Thyroid gland (tissue), 4 donors: ENCODE measurements around the gene RPL11. TPM values are rescaled to one million over a fixed set of nuclear protein-coding genes. Genes with fewer than 3 reads are reported as not detected.
"Not testable (repeated sequence)": the region's sequence is repeated elsewhere in the genome, so short reads cannot be mapped to it uniquely, and the experiment has no call there.

Experiments
- DNase-seq, 2 donors: peaks; one replicate each; pipeline ENCODE4 v3.0.0-alpha.2; 2019
- H3K27ac ChIP-seq, 3 donors: fragments of 200-600 bp; sonication (generic); 1 replicate in 2 of 3; 2 replicates in 1 of 3; pipeline ENCODE4 v1.5.1; 2016 to 2019; ENCODE audit warnings: mild to moderate bottlenecking in 1 of 3, moderate library complexity in 1 of 3
- H3K27me3 ChIP-seq: fragments of 200-600 bp; sonication (generic); one replicate; pipeline ENCODE4 v1.5.1; 2019
- H3K36me3 ChIP-seq, 2 donors: fragments of 200-600 bp; sonication (generic); one replicate each; pipeline ENCODE4 v1.5.1; 2016 to 2019
- H3K4me1 ChIP-seq, 2 donors: fragments of 200-600 bp; sonication (generic); one replicate each; pipeline ENCODE4 v1.5.1; 2017 to 2019
- H3K4me3 ChIP-seq, 3 donors: fragments of 200-600 bp; sonication (generic); replicated peaks in 1 of 3; 1 replicate in 2 of 3; 2 replicates in 1 of 3; pipeline ENCODE4 v1.5.1; 2016; ENCODE audit warnings: mild to moderate bottlenecking in 1 of 3
- H3K9me3 ChIP-seq: fragments of 200-600 bp; sonication (generic); one replicate; pipeline ENCODE4 v1.5.1; 2017
- CTCF ChIP-seq, 6 experiments: fragments of 200-600 bp in 3 of 6; fragments of 450-650 bp in 3 of 6; sonication (generic) in 3 of 6; IDR thresholded peaks; one replicate each; pipeline ENCODE4 v1.5.1; 2016 to 2019; ENCODE audit warnings: antibody characterized with exemption in 6 of 6, mild to moderate bottlenecking in 2 of 6, inconsistent platforms in 1 of 6, moderate library complexity in 1 of 6
- POLR2A ChIP-seq, 2 donors: fragments of 450-650 bp; IDR thresholded peaks; one replicate each; pipeline ENCODE4 v1.6.1; 2017; ENCODE audit warnings: antibody characterized with exemption in 2 of 2, mild to moderate bottlenecking in 2 of 2, moderate library complexity in 1 of 2
- WGBS, 2 donors: methylation state at CpG; one replicate each; pipeline ENCODE4 v1.1.5; 2017; 5-methylcytosine and 5-hydroxymethylcytosine counted together
- intact Hi-C: fragments of 100-400 bp; cut with DNase I; formaldehyde crosslinking; loops from one replicate; pipeline ENCODE4 v1.15.1; 2023
- total RNA-seq, 4 donors: library from RNA; depleted of rRNA; stranded (reverse); fragments of >200 nt; gene quantifications; one replicate each; pipeline ENCODE4 v1.2.3, GENCODE V29; 2016

Gene RPL11
- total RNA-seq, 4 donors from 2014 or later, result 669 to 1,720 (median 801) TPM

DNA sequence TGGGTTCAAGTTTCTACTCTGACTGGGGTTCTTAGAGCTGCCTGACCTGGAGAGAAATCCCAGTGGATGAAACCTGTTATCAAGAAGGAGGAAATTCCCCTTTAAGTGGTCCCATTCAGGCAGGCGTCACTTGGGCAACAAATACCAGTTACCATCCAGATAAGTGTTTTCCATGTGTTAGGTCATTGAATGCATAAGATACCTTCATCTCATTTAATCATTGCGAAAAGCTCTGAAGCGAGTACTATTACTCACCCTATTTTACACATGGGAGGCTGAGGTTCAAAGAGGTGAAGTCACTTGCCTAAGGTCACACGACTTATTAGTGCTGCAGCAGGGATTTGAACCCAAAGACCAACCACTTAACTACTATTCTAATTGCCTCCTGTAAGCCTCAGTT is 45.5 kb upstream of the RPL11 start:
- Histone ChIP-seq H3K4me3 (no peak overlapping the region), H3K27ac (peak overlapping the region in 2 of 3 donors; percentile 74 to 75), H3K9me3 (no peaks in the 10 kb centered on the region), H3K27me3 (no peaks in the 10 kb centered on the region), H3K4me1 (peaks cover 29 to 37% of the 10 kb centered on the region in 2 donors), H3K36me3 (no peaks in the 10 kb centered on the region)
- TF ChIP-seq CTCF (IDR thresholded peaks at IDR 0.05), result no peak
- no peak for TF ChIP-seq POLR2A (IDR thresholded peaks at IDR 0.05)
- WGBS, 2 donors, result 96 to 97% methylated on average over 4 of the region's 4 CpGs
- intact Hi-C loops, result no loop called here
- no peak for DNase-seq

GRCh38 chr1:23646541-23646940 is 45.1 kb upstream of the RPL11 start:
- no peaks in the 10 kb centered on the region for H3K27me3 ChIP-seq
- H3K4me1 ChIP-seq, result peaks cover 33 to 42% of the 10 kb centered on the region in 2 donors
- H3K27ac ChIP-seq, result no peak overlapping the region
- H3K4me3 ChIP-seq, result no peak overlapping the region
- no peak for DNase-seq
- H3K9me3 ChIP-seq, result no peaks in the 10 kb centered on the region
- no peaks in the 10 kb centered on the region for H3K36me3 ChIP-seq
- TF ChIP-seq POLR2A (IDR thresholded peaks at IDR 0.05) (no peak), CTCF (IDR thresholded peaks at IDR 0.05) (no peak)
- 92 to 93% methylated on average over 6 of the region's 6 CpGs for WGBS, 2 donors
- intact Hi-C loops, result no loop called here

DNA sequence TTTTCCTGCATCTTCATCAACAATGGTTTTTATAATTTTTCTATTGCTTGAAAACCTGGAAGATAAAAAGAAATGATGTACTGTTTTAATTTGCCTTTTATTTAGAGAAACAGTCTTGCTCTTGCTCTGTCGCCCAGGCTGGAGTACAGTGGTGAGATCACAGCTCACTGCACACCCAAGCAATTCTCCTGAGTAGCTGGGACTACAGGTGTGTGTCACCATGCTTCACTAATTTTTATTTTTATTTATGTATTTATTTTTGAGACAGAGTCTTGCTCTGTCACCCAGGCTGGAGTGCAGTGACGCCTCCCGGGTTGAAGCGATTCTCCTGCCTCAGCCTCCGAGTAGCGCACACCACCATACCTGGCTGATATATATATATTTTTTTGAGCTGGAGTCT is 43.0 kb upstream of the RPL11 start:
- peak; percentile 32 to 35 for DNase-seq
- 53 to 72% methylated on average over 6 of the region's 6 CpGs for WGBS, 2 donors
- intact Hi-C loops, result no loop called here
- peaks cover 39 to 48% of the 10 kb centered on the region in 2 donors for H3K4me1 ChIP-seq
- TF ChIP-seq CTCF (IDR thresholded peaks at IDR 0.05) (no peak), POLR2A (IDR thresholded peaks at IDR 0.05) (no peak)
- no peaks in the 10 kb centered on the region for H3K36me3 ChIP-seq
- peak overlapping the region in 1 of 3 donors; percentile 24 for H3K27ac ChIP-seq
- H3K4me3 ChIP-seq, result no peak overlapping the region
- no peaks in the 10 kb centered on the region for H3K9me3 ChIP-seq
- no peaks in the 10 kb centered on the region for H3K27me3 ChIP-seq

DNA sequence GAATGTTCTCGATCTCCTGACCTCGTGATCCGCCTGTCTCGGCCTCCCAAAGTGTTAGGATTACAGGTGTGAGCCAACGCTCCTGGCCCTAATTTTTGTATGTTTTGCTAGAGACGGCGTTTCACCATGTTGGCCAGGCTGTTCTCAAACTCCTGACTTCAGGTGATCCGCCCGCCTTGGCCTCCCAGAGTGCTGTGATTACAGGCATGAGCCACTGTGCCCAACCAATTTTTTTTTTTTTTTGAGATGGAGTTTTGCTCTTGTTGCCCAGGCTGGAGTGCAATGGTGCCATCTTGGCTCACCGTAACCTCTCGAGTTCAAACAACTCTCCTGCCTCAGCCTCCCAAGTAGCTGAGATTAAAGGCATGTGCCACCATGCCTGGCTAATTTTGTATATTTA is 42.4 kb upstream of the RPL11 start:
- H3K36me3 ChIP-seq, intact Hi-C loops, H3K27me3 ChIP-seq, H3K4me3 ChIP-seq, H3K9me3 ChIP-seq, DNase-seq: not testable (repeated sequence)
- H3K4me1 ChIP-seq, result peaks cover 33 to 42% of the 10 kb centered on the region in 2 donors
- WGBS, 2 donors, result 96% methylated on average over 11 of the region's 11 CpGs
- peak overlapping the region in 2 of 3 donors; percentile 90 to 97 for H3K27ac ChIP-seq

- H3K9me3 ChIP-seq, result no peaks in the 10 kb centered on the region
- H3K27me3 ChIP-seq, result no peaks in the 10 kb centered on the region
- H3K27ac ChIP-seq, result peak overlapping the region; percentile 90 to 98 (median 97)
- no peak overlapping the region for H3K4me3 ChIP-seq
- peaks cover 23 to 29% of the 10 kb centered on the region in 2 donors for H3K4me1 ChIP-seq
- DNase-seq, result peak; percentile 68 to 73
- WGBS, 2 donors, result 39 to 43% methylated on average over 10 of the region's 10 CpGs
- intact Hi-C loops, result no loop called here
- TF ChIP-seq POLR2A (IDR thresholded peaks at IDR 0.05) (peak in 1 of 2 donors; percentile 18), CTCF (IDR thresholded peaks at IDR 0.05) (no peak)
- no peaks in the 10 kb centered on the region for H3K36me3 ChIP-seq
These were observed 41.1 kb upstream of the RPL11 start for GRCh38 chr1:23650344-23650990.
